Stimulated activated CD8-positive, alpha-beta memory T cell treated with anti-CD3 and anti-CD28 coated beads, Interleukin-2, amount 100 ng/mL, for 48 hours (primary cell): ENCODE results near the gene STAT1.
"Not testable (repeated sequence)": the region's sequence is repeated elsewhere in the genome, so short reads cannot be mapped to it uniquely, and the experiment has no call there.

Source experiments
- DNase-seq, 2 donors: peaks; one replicate each; pipeline ENCODE4 v3.0.0-alpha.2; 2020; ENCODE audit warnings: low read depth in 2 of 2

The STAT1 gene

GRCh38 chr2:191006997-191007783 is 6.8 kb downstream of the STAT1 start:
- no peak for DNase-seq

GRCh38 chr2:191006297-191006696 is 7.7 kb downstream of the STAT1 start:
- DNase-seq, result no peak

GRCh38 chr2:191003405-191004309 is 10.3 kb downstream of the STAT1 start:
- no peak for DNase-seq

GRCh38 chr2:191001624-191002023 is 12.3 kb downstream of the STAT1 start:
- no peak for DNase-seq

DNA sequence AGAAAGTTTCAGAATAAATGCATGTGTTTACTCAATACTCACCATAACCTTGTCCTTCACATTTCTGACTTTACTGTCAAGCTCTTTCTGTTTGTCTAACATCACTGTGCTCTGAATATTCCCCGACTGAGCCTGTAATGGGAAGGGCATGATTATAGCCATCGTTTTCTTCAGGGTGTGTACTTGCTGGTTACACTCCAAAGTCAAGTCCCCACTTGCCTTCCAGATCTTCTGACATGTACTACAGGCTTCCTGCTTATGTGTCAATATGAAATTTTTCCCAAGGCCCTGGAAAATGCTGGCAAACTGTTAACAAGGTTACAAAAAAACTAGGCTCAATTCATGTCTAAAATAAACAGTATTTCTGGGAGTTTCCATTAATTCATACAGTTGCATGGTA is 12.9 kb downstream of the STAT1 start:
- DNase-seq, result no peak

DNA sequence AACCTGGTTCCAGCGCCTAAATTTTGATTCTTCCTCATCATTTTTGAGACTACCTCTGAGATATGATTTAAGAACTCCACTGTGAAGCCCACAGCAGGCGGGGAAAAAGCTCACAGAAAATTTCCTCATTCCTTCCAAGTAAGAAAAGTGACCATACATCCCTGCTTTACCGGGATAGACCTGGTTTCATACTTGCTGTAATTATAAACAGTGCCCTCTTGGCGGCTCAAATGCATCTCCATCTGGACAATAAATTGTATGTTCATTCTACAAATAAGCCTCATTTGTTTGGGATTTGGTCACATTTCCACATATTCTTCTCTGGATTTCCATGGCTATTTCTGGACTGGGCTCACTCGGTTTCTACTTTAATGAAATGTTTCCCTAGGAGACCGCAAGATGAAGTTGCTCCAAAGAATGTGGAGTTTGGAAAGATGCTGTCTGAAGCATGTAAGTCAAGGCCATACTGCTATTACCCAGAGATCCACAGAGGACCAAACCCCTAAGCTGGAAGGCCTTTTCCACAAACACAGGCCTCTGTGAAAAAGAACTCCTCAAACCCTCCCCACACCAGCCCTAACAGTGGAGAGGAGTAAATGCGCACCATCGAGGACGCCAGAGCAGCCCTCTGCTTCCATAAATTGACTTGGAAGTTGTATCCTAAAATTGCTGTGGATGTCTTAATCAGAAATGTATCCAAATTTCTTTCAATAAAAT is 13.9 kb downstream of the STAT1 start:
- no peak for DNase-seq

DNA sequence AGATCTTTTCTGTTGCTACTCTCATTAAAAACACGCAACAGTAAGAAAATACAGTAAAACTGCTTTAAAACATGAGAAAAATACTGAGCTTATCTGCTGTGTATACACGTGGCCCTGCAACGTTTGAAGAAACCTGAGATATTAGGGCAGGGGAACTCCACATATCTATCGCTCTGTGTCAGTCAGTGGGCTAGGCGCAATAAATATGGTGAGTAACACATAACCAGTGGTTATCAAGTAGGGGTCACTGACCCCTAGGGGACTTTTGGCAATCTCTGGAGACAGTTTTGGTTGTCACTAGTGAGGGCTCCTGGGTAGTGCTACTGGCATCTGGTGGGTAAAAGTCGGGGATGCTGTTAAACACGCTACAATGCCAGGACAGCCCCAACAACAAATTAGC is 14.9 kb downstream of the STAT1 start:
- no peak for DNase-seq

GRCh38 chr2:190997526-190998113 is 16.4 kb downstream of the STAT1 start:
- no peak for DNase-seq

GRCh38 chr2:190996947-190997346 is 17.0 kb downstream of the STAT1 start:
- no peak for DNase-seq

DNA sequence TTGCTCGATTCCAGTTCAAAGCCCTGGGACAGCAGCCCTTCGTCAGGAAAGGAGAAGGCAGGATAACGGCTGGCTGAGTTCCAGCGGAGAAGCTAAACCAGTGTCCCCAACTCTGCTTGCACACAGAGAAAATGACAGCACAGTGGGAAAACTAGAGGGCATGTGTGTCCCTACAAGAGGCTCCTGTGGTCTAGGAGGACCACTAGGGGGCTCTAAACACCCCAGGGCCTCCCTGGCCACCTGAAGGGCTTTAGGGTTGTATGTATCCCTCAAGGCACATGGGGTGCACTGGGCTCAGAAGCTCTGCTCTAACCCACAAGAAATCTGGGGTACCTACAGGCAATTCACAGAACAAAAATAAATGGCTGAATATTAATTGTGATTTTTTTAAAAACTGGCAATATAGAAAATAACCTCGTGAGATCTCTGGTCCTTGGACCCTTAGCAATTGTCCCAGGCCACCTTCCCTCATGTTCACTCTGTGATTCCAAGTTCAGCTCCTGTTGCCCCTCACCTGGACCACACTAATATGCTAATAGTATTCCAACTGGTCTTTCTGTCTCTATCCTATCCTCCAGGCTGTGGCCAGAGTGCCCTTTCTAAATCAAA is 17.5 kb downstream of the STAT1 start:
- DNase-seq, result no peak

DNA sequence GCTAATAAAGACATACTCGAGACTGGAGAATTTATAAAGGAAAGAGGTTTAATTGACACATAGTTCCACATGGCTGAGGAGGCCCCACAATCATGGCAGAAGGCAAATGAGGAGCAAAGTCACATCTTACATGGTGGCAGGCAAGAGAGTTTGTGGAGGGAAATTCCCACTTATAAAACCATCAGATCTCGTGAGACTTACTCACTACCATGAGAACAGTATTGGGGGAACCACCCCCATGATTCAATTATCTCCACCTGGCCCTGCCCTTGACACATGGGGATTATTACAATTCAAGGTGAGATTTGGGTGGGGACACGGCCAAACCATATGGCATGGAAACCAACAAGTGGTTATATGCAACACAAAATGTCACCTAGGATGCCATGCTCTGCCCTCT is 18.7 kb downstream of the STAT1 start:
- DNase-seq, result not testable (repeated sequence)

- no peak for DNase-seq
Measured at GRCh38 chr2:190994148-190994547, 19.8 kb downstream of the STAT1 start.

DNA sequence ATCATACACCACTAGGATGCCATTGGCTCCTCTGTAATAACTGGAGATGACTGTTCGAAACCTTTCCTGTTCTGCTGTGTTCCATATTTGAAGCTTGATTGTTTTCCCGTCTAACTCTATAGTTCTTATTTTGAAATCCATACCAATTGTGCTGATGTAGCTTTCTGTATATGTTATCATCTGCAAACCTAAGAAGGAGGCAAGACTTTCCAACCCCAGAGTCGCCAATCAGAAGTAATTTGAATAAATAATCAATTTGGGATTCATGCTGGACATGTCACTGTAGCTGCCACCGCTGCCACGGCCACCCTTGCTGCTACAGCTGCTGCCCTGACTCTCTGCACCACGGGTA is 20.7 kb downstream of the STAT1 start:
- no peak for DNase-seq

DNA sequence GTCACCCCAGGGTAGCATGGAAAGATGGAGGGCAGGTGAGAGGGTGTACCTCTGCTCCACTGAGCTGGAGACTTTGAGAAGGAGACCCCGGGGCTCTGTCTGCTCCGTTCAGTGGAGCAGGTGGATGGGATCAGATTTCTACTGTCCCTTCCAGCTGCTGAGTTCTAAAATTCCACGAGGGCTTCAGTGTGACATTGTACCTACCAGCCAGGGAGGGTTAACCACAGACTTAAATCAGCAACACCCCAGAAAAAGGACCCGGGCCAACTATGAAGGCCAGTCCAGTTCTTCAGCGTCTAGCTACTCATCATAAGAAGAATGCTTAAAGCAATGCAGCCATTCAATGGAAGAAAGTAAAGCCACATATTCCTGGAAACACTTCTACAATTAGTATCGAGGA is 23.8 kb downstream of the STAT1 start:
- DNase-seq, result no peak

GRCh38 chr2:190988910-190989309 is 25.1 kb downstream of the STAT1 start:
- DNase-seq, result no peak

GRCh38 chr2:190987938-190988337 is 26.0 kb downstream of the STAT1 start:
- DNase-seq, result no peak

GRCh38 chr2:190987116-190987515 is 26.9 kb downstream of the STAT1 start:
- no peak for DNase-seq

DNA sequence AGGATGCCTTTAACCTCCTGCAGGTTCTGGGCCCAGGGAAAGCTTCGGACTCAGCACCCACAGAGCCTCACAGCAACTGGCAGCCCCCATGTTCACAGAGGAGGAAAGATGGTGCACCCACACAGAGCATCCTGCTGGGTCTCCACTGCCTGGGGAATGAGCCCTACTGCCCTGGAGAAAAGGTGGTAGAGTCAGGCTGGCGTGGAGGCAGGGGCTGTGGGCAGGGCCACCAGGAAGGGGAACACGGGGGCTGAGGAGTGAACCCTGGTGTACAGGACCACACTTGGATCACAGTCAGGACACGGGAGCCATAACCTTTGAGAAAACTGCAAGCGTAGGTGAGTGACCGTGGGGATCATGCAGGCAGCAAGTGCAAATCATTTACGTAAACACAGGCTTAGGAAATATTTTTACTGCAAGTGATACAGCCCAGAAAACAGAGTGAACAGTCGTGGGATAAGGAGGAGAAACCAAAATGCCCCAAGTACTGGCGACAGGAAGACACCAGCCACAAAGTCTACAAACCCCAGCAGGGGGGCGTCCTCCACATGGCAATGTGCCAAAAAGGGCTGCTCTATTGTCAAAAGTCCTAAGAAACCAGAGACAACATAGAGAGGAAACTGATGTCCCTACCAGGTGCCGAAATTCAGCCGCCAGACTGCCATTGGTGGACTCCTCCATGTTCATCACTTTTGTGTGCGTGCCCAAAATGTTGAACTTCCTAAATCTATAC is 27.6 kb downstream of the STAT1 start:
- DNase-seq, result no peak

- DNase-seq, result no peak
Measured at GRCh38 chr2:190984595-190984994, 29.4 kb downstream of the STAT1 start.

DNA sequence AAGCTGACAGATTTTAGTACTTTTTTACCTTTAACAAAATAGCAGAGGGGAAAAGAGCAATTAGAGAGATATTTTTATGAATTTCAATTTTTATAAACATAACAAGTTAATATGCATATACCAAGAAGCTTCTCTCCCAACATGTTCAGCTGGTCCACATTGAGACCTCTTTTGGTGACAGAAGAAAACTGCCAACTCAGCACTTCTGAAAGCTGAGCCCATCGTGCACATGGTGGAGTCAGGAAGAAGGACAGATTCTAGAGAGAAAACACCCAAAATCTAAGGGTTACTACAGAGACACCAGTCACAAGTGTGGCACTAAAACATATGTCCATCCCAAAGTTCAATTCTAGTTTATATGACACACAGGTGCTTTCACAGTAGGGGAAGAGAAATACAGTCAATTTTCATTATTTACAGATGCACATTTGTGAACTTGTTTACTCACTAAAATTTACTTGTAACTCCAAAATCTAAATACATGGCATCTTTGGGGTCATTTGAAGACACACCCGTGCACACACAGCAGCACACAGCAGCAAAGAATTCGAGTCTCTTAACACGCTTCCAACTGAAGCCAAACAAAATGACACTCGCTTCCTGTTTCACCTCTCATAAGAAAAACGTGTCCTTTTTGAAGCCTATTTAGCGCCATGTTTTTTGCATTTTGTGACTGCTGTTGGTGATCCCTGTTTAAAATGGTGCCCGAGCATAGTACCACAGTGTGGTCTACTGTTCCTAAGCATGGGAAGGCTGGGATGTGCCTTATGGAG is 31.5 kb downstream of the STAT1 start:
- DNase-seq, result no peak
